GM19463 (cell line): ENCODE results near the gene PPARG.
"Not testable (repeated sequence)": the region's sequence is repeated elsewhere in the genome, so short reads cannot be mapped to it uniquely, and the experiment has no call there.

Experiments used
- ATAC-seq: cut with Tn5 transposase; IDR thresholded peaks from one replicate; pipeline ENCODE4 v1.9.1; 2021; ENCODE audit warnings: mild to moderate bottlenecking, moderate library complexity; ENCODE audit not compliant: unreplicated experiment

Gene PPARG

GRCh38 chr3:12370758-12371157, 81.9 kb downstream of the PPARG start:
- no peak for ATAC-seq

DNA sequence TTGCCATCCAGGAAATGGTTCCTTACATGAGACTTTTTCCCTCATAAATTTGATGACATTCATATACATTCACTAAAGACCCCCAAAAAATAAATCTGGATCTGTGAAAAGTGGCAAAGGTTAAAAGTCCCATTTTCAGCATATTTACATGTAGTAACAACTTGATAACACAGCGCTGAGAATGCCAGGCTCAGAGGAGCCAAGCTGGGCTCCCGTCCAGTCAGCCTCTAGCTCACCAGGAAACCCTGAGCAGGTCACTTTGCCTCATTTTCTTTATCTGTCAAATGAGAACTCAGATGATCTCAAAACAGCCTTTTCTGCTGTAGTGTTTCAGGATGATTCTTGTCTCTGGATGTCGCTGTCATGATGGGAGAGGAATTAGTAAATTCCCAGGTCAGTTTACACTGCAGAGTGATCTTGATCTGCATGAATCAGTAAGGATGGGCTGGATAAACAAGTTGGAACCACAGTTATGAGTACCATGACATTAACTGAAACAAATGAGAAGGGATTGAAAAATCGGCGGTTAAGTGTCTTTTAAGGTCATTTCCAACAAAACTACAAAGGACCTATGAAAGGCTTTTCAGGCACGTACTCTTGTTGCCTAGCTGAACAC, 82.8 kb downstream of the PPARG start:
- no peak for ATAC-seq

DNA sequence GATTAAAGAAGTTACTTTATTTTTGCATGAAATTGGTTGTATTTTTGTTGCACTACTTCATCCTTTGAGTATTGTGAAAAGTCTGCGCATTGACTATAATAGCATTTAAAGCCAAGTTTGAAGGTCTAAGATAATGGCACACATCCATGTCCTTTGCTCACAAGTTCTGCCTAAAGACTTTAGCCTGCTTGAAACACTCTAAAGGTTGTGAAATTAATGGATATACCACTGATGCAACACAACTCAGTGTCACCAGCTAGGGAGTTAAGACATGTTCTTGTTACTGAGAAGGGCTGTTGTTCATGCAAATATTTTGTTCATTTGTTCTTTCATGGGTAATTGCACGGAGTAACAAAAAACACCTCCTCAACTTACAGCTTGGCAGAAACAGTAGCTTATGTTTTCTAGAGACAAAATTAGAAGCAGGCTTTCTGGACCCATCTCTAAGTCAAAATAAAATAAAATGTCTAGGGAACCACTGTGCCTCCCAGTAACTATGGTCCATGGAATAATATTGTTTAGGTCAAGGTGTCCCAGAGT, 83.9 kb downstream of the PPARG start:
- ATAC-seq = no peak

GRCh38 chr3:12375572-12375971, 86.7 kb downstream of the PPARG start:
- no peak for ATAC-seq

- ATAC-seq = no peak
Observed at GRCh38 chr3:12379640-12380429, 91.0 kb downstream of the PPARG start.

GRCh38 chr3:12380461-12380860, 91.6 kb downstream of the PPARG start:
- ATAC-seq = no peak

DNA sequence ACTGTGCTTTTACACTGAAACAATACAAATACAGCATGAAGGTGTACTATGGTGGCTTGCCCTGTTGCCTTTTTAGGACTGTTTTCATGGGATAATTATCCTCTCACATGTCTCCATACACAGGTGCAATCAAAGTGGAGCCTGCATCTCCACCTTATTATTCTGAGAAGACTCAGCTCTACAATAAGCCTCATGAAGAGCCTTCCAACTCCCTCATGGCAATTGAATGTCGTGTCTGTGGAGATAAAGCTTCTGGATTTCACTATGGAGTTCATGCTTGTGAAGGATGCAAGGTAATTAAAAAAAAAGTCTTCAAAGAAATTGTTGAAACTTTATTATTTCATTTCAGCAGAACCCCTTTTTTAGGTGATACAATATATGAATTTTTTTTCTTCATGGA, 92.3 kb downstream of the PPARG start:
- no peak for ATAC-seq

DNA sequence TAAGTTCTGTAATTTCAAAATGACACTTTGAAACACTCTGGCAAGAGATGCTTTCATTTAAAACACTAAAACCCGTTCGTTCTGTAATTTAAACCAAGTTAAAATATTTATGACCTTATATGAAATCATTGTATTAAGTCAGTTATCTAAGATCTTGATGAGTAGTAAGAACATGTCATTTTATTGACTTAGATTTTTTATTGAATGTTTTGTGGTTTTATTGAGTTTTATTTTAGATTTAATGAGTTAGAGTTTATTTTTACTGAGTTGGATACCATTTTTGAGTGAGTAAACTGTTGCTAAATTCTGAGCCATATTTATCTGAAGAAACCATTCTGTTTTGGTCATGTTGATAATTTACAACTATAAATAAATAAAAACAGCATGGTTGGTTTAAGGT, 94.3 kb downstream of the PPARG start:
- ATAC-seq = no peak

DNA sequence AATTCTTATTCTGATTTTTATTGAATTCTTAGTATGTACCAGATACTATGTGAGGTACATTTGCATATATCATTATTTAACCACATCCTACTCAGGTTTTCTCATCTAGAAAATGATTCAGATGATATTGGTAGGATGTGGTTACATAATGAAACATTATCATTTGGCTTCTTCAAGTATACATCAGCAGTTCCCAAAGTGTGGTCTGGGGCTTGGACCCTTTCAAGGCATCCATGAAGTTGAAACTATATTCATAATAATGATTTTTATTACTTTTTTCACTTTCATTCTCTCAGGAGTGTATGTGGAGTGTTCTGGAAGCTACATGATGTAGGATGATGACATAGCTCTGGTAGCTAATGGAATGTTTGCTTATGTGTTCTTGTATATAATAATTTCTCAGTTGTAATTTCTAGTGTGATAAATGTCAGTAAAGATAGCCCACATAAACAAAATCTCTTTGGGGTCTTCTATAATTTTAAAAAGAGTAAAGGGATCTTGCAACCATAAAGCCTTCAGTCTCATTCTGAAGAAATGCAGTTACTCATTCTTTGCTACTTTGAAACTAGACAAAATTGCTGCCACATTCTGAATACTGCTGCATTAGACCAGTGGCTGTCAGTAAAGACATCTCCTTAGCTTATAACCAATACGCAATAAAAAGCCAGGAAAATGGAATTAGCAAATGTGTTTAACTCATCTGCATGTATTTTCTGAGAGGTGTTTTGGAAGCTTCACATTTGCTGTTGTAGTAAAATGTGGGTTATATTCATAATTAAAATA, 95.8 kb downstream of the PPARG start:
- ATAC-seq = no peak

GRCh38 chr3:12386514-12387291, 97.8 kb downstream of the PPARG start:
- not testable (repeated sequence) for ATAC-seq

DNA sequence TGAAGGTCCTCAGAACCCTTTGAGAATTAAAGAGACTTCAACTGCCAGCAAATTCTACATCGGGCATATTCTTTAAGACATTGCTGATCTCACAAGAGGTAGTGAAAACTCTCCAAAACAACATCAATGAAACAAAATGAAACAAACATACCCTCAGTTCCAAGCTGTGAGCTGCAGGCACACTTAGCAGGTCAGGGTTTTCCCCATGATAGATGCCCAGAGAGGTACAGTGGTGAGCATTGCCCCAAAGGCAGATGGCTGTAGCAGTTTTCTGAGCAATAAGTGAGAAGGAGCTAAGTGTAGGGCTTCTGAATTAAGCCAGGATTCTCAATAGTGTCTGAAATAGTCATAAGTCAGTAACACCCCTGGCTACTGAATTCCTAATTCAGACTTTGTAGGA, 99.3 kb downstream of the PPARG start:
- no peak for ATAC-seq

DNA sequence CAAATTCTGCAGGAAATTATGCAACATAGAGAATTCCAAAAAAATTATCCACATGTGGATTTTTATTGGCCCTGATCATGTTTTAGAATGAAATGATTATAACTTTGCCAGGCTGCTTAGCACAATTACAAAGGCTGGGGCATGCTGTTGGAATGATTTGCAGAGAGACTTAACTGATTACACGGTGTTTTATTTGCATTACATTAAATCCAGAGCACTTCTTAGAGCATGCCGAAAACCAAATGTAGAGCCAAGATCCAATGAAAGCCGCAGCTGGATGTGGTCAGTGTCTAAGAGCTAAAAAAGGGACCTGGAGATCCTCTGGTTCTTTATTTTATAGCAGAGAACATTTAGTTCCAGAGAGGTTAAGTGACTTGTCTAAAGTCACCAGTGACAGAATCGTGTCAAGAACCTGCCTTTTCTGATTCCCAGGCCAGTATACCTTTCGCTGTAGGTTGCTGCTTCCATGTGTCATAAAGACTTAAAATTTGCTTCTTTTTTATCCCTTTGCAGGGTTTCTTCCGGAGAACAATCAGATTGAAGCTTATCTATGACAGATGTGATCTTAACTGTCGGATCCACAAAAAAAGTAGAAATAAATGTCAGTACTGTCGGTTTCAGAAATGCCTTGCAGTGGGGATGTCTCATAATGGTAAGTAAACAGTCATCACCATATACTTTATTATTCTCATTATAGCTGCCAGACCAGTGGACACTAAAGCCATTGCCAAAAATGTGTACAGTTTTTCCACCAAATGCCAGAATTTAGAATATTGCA, 103.4 kb downstream of the PPARG start:
- ATAC-seq = no peak

GRCh38 chr3:12393894-12394293, 105.0 kb downstream of the PPARG start:
- ATAC-seq = no peak

GRCh38 chr3:12394569-12395271, 105.8 kb downstream of the PPARG start:
- peak; percentile 17 for ATAC-seq

DNA sequence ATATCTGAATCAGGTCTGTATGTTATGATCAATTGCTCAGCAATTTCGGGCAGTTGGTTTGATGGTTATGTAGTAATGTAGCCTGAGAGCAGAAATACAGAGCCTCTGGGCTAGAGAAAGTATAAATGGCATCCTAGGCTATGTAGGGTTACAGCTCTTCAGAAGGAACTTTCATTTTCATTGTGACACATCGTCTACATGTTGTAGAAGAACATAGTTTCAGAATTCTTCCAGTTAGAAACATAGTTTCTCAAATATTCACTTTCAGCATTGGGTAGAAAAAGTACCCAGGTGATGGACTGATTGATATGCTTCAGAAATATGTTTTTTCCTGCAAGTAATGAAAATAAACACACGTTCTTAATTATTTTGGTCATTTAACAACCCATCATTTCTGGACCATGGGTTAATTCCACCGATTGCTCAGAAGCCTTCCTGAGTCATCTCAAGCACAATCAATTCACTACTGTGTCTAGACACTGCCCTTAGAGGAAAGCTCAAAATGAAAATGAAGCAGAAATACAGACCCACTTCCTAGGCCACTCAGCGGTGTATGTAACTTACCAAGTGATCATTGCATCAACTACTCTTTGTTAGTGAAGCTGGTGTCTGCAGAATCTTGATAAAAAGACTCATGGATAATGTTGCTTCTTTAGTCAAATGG, 106.6 kb downstream of the PPARG start:
- ATAC-seq = peak; percentile 92

DNA sequence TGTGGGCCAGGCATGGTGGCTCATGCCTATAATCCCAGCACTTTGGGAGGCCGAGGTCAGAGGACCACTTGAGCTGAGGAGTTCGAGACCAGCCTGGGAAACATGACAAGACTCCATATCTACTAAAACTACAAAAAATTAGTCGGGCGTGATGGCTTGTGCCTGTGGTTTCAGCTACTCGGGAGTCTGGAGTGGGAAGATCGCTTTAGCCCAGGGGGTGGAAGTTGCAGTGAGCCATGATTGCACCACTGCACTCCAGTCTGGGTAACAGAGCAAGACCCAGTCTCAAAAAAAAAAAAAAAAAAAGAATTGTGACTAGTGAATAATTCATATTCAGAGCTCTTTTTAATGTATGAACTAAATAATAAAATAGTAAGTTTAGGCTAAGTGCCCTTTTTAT, 107.6 kb downstream of the PPARG start:
- no peak for ATAC-seq

DNA sequence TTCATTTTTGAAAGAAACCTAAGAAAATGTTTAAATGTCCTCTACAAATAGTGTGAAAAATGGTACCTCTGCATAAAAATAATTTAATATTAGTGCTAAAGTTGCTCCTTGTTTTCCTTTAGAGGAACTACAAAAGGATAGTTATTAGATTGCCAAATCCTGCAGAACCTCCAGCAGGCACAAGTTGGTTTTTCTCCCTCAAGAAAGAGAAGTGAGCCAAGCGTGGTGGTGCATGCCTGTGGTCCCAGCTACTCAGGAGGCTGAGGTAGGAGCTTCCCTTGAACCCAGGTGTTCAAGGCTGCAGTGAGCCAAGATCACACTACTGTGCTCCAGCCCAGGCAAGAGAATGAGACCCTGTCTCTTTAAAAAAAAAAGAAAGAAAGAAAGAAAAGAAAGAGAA, 110.4 kb downstream of the PPARG start:
- no peak for ATAC-seq

DNA sequence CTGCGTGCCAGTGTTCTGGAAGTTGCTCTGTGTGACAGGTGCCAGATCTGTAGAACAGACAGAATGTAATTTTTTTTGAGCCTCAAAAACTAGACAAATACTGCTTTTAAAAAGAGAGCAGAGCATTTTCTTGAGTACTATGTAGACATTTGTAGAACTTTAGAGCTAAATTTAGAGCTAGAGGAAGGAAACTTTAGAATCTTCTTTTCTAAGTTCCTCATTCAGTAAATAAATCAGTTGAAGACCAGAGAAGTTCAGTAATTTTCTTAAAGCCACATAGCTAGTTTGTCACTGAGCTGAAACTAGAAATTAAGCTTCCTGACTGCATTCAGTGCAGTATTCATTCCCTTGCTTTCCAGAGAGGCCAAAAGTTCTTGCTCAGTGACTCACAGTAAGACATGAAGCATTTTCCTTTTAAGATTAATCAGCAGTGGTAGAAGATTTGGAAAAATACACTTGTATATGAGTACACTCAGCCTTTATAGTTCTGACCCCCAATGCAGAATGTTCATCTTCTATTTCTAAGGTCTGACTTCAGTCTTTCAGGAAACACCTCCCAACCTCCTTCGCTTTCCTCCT, 111.8 kb downstream of the PPARG start:
- no peak for ATAC-seq

DNA sequence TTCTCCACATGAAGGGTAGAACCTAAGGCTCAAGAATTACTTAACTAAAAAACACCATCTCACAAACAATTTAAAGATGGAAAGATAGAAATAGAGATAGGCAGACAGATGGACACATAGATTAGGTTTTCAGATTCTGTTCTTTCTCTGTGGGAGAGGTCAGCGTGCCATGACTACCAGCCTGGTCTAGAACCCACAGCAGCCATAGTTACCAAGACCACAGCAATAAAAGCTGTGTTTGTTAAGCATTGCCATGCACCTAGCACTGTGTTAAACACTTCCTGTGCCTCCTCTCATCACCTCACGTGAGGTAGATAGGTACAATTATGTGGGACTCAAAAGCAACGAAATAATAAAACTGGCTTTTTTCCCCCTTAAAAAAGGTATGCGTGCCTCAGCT, 112.3 kb downstream of the PPARG start:
- no peak for ATAC-seq
